GM11168 (cell line): ENCODE data around the gene PRR23E.

Experiments
- in situ Hi-C: fragments of 300-500 bp; cut with MboI; formaldehyde crosslinking; loops from one replicate; pipeline ENCODE4 v1.12.0; 2022; ENCODE audit warnings: low sequenced_read_pairs; ENCODE audit not compliant: unreplicated experiment

Gene PRR23E

DNA sequence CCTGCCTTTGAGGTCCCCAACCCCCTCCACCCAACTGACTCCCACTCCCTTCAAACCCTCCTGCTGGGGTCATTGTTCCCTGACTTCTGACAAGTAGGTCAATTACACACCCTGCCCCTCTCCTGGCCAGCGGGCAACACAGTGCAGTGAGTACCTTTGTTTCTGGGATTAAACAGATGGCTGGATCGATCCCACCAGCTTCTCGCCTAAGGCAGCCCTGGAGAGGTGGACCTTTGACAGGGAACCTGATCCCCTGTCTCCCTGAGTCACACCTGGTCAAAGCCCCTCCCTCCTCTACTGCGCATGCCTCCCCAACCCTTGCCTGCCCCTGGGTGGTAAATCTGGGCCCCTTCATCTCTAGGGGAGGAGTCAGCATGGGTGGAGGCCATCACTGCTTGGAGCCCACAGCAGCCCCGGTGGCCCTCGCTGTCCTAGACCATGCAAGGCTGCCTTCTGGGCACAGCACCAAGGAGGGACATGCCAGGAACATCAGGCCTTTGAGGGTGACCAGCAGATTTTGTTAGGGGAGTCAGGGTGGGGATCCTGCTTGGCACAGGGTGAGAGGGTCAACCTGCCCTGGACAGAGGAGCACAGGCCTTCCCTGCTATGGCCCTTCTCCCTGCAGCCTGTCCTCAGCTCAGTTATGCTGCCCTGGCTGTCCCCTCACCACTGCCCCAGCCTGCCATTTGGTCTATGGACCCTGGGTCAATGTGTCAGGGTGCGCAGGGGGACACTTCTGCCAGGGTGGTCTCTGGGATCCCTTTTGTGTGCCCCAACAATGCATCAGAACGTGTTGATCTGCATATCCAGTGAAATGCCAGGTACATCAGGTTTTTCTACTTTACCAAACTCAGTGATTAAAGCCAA, 9.8 kb upstream of the PRR23E start:
- in situ Hi-C loops, result no loop called here

- in situ Hi-C loops, result no loop called here
Measured at GRCh38 chr3:127183931-127184869, 8.7 kb upstream of the PRR23E start.

GRCh38 chr3:127184870-127185216, 8.1 kb upstream of the PRR23E start:
- in situ Hi-C loops, result no loop called here

DNA sequence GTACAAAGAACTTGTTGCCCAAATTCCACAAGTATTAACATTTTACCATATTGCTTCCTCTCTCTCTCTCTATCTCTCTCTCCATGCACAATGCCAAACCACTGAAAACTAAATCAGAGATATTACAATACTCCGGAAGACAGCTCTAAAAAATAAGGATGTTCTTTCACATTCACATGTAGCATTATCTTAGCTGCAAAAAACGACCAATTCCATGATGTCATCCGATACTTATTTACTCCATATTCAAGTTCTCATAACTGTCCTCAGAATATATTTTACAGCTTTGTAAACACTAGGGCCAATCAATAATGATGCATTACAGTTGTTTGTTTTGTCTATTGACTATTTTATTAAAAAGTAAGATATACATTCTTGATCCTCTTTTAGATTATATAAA, 7.7 kb upstream of the PRR23E start:
- in situ Hi-C loops, result no loop called here

DNA sequence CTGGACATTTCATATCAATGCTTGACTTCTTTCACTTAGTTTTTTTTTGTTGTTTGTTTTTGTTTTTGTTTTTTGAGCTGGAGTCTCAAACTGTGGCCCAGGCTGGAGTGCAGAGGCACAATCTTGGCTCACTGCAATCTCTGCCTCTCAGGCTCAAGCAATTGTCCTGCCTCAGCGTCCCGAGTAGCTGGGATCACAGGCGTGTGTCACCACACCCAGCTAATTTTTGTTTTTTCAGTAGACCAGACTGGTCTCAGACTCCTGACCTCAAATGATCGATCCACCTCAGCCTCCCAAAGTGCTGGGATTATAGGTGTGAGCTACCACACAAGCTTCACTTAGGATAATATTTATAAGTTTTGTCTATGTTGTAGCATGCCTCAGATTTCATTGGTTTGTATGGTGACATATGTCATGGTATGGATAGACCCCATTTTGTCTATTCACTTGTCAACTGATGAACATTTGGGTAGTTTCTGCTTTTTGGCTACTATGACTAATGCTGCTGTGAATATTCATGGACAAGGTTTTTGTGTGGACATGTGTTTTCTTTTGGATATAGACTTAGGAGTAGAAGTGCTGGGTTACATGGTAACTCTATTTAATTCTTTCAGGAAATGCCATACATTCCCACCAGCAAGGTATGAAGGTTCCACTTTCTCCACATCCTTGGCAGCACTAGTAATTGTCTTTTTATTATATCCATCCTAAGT, 6.8 kb upstream of the PRR23E start:
- in situ Hi-C loops, result no loop called here

GRCh38 chr3:127187316-127187715, 5.6 kb upstream of the PRR23E start:
- in situ Hi-C loops, result no loop called here

DNA sequence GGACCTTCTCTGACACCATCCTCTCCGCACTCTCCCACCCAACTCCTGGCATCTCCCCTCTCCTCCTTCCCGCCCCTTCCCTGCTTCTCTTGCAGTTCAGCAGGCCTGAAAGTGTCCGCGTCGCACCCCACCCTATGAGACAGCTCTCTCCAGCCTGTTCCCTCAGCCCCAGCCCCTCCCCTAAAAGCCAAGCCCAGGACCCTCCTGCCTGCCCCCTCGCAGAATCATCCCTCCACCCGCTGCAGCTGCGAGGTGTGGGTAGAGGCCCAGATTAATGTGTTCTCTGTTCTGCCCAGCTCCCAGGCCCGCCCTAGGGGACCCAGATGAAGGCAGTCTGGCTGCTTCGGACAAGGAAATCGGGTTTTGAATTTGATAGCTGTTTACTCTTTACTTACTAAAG, 410 bp downstream of the PRR23E start:
- in situ Hi-C loops, result no loop called here

DNA sequence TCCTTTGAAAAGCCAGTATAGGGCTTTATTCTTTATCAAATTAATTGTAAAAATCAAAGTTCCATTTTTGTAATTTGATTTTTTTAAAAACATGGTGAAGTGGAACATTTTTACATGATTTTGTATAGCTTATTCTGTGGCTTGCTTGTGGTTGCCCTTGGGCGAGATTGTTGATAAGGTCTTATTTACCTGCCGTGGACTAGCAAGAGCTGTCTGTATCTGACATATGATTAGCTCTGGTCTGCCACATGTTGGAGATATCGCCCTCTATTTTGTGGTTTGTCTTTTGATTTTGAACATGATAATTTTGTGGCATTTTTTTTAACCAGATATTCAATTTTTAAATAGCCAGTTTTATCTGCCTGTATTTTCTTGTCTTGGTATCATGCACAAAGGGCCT, 844 bp downstream of the PRR23E start:
- in situ Hi-C loops, result no loop called here

DNA sequence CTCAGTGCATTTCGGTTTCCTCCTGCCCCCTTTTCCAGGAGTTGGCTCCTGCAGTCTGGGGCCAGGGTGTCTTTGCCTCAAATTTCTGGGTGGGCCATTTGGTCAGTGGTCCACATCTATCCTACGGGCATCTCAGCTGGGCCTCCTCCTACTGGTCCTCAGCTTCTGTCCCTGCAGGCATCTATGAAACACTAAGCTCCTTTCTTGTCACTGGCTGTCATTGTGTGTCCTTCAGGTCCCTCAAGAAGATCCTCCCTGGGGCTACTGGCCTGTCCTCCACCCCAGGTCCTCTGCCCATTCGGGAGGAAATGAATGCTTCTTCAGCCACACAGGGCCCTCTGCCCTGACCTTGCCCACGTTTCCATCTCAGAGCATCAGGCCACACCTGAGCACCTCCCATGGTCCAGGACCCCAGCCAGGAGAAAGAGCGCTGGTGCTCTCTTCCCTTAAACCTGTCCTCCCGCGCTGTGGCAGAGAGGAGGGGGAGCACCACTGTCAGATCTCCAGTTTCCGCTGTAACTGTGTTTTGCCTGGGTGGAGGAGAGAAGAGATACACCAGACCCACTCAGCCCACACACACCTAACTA, 1.8 kb downstream of the PRR23E start:
- in situ Hi-C loops, result no loop called here

DNA sequence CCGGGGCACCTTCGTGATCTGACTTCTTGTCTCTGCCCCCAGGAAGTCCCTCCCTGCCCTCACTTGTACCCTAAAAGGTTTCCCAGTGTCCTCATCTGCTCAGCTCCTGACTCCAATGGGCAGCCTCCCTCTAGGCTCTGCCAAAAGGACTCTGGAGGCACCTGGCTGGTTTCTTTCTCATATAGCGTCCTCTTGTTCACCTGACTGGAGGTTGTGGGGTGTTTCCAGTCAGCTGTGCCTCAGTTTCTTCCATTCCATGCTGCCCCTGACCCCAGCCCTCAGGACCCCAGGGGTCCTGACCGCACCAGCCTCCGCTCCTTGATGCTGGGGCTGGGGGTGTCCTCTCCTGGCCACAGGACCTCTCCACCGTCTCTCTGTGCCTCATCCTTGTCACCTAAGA, 2.5 kb downstream of the PRR23E start:
- in situ Hi-C loops, result no loop called here

DNA sequence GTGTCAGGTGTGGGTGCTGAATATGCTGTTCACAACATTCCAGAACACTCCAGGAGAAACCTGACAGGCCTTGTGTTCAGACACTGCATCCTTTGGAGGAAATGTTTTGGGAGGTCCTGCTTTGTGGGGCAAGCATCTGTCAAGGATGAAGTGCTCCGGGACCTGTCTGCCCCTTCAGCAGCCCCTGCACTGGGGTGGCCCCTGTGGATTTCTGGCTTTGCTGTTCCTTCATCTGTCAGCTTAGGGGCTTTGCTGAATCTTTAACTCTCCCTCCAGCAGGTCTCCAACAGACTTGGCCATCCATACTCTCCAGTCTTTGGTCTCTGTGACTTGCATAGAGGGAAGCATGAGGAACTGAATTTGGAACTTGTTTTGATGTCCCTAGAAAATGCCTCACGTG, 3.1 kb downstream of the PRR23E start:
- in situ Hi-C loops, result no loop called here

- in situ Hi-C loops, result no loop called here
Measured at GRCh38 chr3:127196466-127197299, 3.8 kb downstream of the PRR23E start.

GRCh38 chr3:127197300-127198189, 4.6 kb downstream of the PRR23E start:
- in situ Hi-C loops, result no loop called here

DNA sequence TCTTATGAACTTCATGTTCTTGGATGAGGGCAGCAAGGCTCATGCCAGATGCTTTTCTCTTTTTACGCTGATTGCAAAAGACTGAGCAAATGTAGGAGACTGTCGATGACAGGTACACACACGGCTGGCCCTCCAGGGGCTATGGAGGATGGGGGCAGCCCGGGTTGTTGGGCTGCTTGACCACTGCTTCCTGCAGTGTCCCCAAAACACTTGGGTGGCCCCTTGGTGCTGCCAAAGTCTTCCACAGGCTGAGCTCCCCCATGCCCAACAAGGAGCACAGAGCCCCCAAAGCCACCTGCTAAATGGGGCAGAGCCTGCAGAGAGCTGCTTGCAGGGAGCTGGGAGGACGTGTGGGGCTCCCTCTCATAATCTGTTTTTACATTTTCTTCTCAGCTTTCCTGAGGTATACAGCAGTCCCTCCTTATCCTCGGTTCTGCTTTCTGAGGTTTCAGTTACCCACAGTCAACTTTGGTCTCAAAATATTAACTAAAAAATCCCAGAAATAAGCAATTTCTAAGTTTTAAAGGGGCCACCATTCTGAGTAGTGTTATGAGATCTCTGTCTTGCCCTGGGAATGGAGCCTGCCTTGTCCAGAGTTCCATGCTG, 7.3 kb downstream of the PRR23E start:
- in situ Hi-C loops, result no loop called here

DNA sequence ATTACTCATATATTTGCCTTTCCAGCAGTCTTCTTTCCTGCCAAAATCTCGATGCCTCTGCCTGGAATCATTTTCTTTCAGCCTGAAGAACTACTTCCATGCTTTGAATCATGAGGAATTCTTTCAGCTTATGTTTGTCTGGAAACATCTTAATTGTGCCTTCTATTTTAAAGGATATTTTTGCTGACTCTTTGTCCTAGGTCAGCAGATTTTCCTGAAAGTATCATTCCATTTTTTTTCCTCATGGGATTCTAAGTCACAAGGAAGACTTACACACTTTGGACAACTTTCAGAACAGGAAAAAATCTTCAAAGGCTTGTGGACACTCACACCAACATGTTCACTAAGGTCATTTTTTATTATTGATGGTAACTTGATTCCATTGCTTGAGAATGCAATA, 10.1 kb downstream of the PRR23E start:
- in situ Hi-C loops, result no loop called here

- in situ Hi-C loops, result no loop called here
Measured at GRCh38 chr3:127204841-127205582, 12.1 kb downstream of the PRR23E start.

DNA sequence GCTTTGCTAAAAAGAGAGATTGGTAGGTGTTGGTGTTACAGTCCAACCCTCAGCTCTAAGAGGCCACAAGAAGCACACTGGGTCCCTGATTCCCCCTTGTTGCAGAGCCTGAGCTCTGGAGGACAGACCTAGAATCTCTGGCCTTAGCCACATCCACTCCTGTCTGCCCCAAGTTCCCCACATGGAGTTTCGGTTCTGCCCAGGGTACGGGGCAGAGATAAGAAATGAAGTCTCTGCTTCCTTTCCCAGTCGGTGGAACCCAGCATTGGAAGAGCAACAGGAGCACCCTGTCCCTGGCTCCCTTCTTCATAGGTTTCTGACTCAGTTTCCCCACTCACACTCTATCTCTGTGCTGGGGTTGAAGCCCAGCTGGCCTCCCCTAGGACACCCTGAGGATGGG, 13.2 kb downstream of the PRR23E start:
- in situ Hi-C loops, result no loop called here
